ENCODE data around the gene EN1. TPM values are rescaled to one million over a fixed set of nuclear protein-coding genes. Genes with fewer than 3 reads are reported as not detected.
A peak's percentile ranks its signal among the peaks of the same experiment; 100 is the strongest.

EN1 gene
- polyA plus RNA-seq, 3 donors = not detected

DNA sequence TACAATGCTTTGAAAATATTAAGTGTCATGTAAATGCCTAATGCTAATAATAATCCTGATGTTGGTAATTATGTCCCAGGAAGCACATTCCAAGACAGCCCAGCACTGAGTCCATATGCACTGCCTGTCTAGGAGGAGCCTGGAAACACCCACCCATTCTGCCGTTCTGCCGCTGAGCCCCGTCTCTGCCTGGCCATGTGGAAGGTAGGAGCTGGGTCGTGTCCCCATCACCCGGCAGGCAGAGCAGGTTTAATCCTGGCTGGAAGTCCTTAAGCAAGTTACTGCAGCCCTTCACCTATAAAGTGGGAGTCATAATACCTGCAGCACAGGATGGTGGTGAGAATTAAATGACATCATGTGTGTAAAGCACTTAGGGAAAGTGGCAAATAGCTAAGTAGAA, 13.1 kb upstream of the EN1 start:
- no peak overlapping the region for H3K27ac ChIP-seq (ENCODE audit: low read depth in 1 of 2, low read length in 2 of 2)
- DNase-seq = no peak
- H3K4me1 Mint-ChIP-seq = peaks cover 13% of the 10 kb centered on the region
- no peak overlapping the region for H2AFZ ChIP-seq (ENCODE audit: insufficient read depth, low read depth, low read length, poor library complexity, severe bottlenecking)
- no peaks in the 10 kb centered on the region for H3K79me2 ChIP-seq (ENCODE audit: insufficient read depth, low read length)
- H3K4me2 ChIP-seq (replicated peaks; ENCODE audit: extremely low read depth, low read length, poor library complexity, severe bottlenecking) = no peak overlapping the region
- no peak overlapping the region for H3K4me3 ChIP-seq (replicated peaks in 1 of 3; ENCODE audit: low read depth in 2 of 3, low read length in 3 of 3)
- no peaks in the 10 kb centered on the region for H3K36me3 Mint-ChIP-seq
- peaks cover 0 to 44% of the 10 kb centered on the region in 2 donors for H3K9me3 ChIP-seq (replicated peaks in 1 of 2; ENCODE audit: control insufficient read depth in 1 of 2, insufficient read depth in 1 of 2, low read length in 2 of 2)
- intact Hi-C loops (cut with micrococcal nuclease) = no loop called here
- H4K20me1 ChIP-seq (ENCODE audit: insufficient read depth, low read length) = no peaks in the 10 kb centered on the region
- WGBS (ENCODE audit: insufficient coverage) = 26% methylated on average over 3 of the region's 5 CpGs
- peaks cover 7% of the 10 kb centered on the region in 2 donors for H3K4me1 ChIP-seq (ENCODE audit: control insufficient read depth in 1 of 2, insufficient read depth in 2 of 2, low read length in 2 of 2)
- peaks cover 75 to 93% of the 10 kb centered on the region in 2 donors for H3K27me3 ChIP-seq (ENCODE audit: control insufficient read depth in 2 of 2, insufficient read depth in 2 of 2, low read length in 2 of 2)
- TF ChIP-seq, protein P1, sequence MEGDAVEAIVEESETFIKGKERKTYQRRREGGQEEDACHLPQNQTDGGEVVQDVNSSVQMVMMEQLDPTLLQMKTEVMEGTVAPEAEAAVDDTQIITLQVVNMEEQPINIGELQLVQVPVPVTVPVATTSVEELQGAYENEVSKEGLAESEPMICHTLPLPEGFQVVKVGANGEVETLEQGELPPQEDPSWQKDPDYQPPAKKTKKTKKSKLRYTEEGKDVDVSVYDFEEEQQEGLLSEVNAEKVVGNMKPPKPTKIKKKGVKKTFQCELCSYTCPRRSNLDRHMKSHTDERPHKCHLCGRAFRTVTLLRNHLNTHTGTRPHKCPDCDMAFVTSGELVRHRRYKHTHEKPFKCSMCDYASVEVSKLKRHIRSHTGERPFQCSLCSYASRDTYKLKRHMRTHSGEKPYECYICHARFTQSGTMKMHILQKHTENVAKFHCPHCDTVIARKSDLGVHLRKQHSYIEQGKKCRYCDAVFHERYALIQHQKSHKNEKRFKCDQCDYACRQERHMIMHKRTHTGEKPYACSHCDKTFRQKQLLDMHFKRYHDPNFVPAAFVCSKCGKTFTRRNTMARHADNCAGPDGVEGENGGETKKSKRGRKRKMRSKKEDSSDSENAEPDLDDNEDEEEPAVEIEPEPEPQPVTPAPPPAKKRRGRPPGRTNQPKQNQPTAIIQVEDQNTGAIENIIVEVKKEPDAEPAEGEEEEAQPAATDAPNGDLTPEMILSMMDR (IDR thresholded peaks at IDR 0.05) = no peak
- peaks cover 0 to 23% (median 3%) of the 10 kb centered on the region in 7 donors for H3K9me3 Mint-ChIP-seq
- H3K27ac Mint-ChIP-seq = no peak overlapping the region
- H3K9ac ChIP-seq (ENCODE audit: insufficient read depth, low read length, poor library complexity, severe bottlenecking) = no peak overlapping the region
- no peak overlapping the region for H3K4me3 Mint-ChIP-seq
- H3K27me3 Mint-ChIP-seq (ENCODE audit: low read depth in 3 of 3) = peaks cover 85 to 96% (median 87%) of the 10 kb centered on the region in 3 donors
- no peaks in the 10 kb centered on the region for H3K36me3 ChIP-seq (replicated peaks in 1 of 2; ENCODE audit: control insufficient read depth in 1 of 2, insufficient read depth in 2 of 2, low read length in 2 of 2)

DNA sequence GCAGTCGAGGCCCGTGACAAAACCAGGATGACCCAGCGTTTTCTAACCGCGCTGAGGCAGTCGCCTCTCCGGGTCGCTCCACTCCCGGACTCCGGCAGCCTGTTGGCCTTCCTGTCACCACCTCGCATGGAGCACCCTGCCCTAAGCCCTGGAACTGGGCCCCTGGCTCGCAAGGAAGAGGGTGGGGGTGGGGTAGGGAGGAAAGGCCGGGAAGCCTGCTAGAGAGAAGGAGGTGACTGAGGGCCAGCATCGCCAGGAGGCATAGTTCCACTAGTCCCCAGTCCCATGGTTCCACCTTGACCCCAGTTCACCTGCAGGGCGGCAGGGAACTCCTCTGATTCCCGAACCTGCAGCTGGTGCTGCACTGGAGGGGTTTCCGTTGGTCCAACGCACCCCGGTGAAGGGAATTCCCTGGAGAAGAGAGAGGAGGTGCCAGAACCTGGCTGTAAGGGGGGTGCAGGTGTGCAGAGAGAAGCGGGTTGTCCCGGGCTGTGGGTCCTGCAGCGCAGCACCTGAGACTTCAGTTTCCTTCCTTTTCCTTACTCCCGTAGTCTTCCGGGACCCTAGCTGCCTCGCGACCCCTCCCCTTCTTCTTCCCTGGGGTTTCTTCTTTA, 11.8 kb upstream of the EN1 start:
- H3K4me1 ChIP-seq (ENCODE audit: control insufficient read depth in 1 of 2, insufficient read depth in 2 of 2, low read length in 2 of 2) = peaks cover 11% of the 10 kb centered on the region in 2 donors
- peaks cover 16% of the 10 kb centered on the region for H3K4me1 Mint-ChIP-seq
- no peak overlapping the region for H3K9ac ChIP-seq (ENCODE audit: insufficient read depth, low read length, poor library complexity, severe bottlenecking)
- no peak overlapping the region for H2AFZ ChIP-seq (ENCODE audit: insufficient read depth, low read depth, low read length, poor library complexity, severe bottlenecking)
- intact Hi-C loops (cut with micrococcal nuclease) = loop anchor here (5.0 to 10.0 kb wide), 2 partner anchors 637 to 814 kb away; no protein-coding TSS in a partner anchor
- no peaks in the 10 kb centered on the region for H3K79me2 ChIP-seq (ENCODE audit: insufficient read depth, low read length)
- H3K27ac Mint-ChIP-seq = peak overlapping the region in 1 of 7 donors; percentile 54
- H3K9me3 Mint-ChIP-seq = peaks cover 0 to 29% (median 5%) of the 10 kb centered on the region in 7 donors
- H3K36me3 Mint-ChIP-seq = no peaks in the 10 kb centered on the region
- peak overlapping the region in 1 of 2 donors; percentile 63 for H3K4me3 Mint-ChIP-seq
- 4% methylated on average over 14 of the region's 26 CpGs for WGBS (ENCODE audit: insufficient coverage)
- no peak overlapping the region for H3K4me3 ChIP-seq (replicated peaks in 1 of 3; ENCODE audit: low read depth in 2 of 3, low read length in 3 of 3)
- H3K27me3 ChIP-seq (ENCODE audit: control insufficient read depth in 2 of 2, insufficient read depth in 2 of 2, low read length in 2 of 2) = peaks cover 87 to 98% of the 10 kb centered on the region in 2 donors
- H3K4me2 ChIP-seq (replicated peaks; ENCODE audit: extremely low read depth, low read length, poor library complexity, severe bottlenecking) = no peak overlapping the region
- TF ChIP-seq, protein P1 (IDR thresholded peaks at IDR 0.05) = no peak
- H3K27ac ChIP-seq (ENCODE audit: low read depth in 1 of 2, low read length in 2 of 2) = no peak overlapping the region
- H3K27me3 Mint-ChIP-seq (ENCODE audit: low read depth in 3 of 3) = peaks cover 92 to 99% (median 97%) of the 10 kb centered on the region in 3 donors
- DNase-seq = no peak
- H4K20me1 ChIP-seq (ENCODE audit: insufficient read depth, low read length) = no peaks in the 10 kb centered on the region
- H3K36me3 ChIP-seq (replicated peaks in 1 of 2; ENCODE audit: control insufficient read depth in 1 of 2, insufficient read depth in 2 of 2, low read length in 2 of 2) = no peaks in the 10 kb centered on the region
- peaks cover 0 to 50% of the 10 kb centered on the region in 2 donors for H3K9me3 ChIP-seq (replicated peaks in 1 of 2; ENCODE audit: control insufficient read depth in 1 of 2, insufficient read depth in 1 of 2, low read length in 2 of 2)

All from CD14-positive monocyte (primary cell).